IMR-90 (cell line): Measurements from ENCODE around the gene BRSK1. TPM values are rescaled to one million over a fixed set of nuclear protein-coding genes. Genes with fewer than 3 reads are reported as not detected.
A peak's percentile ranks its signal among the peaks of the same experiment; 100 is the strongest.

Experiments used
- ATAC-seq: fragments of 200-7000 bp; cut with Tn5 transposase; 2 replicates; pipeline ENCODE4 v1.9.1; 2020; ENCODE audit warnings: low read depth, mild to moderate bottlenecking, moderate library complexity
- BruUV-seq: library from RNA; stranded (reverse); fragments of 400-500 nt; replicated peaks from 2 replicates; lab custom pipeline; 2021; lab: Mats Ljungman, UMichigan
- CTCF ChIA-PET: fragments of 300-600 bp; formaldehyde crosslinking; extraction: SDS; loops from one replicate; lab custom pipeline; 2021; ENCODE audit warnings: antibody characterized with exemption; lab: Yijun Ruan, JAX
- POLR2A ChIA-PET: fragments of 300-600 bp; sonication (Branson Sonifier 250); formaldehyde crosslinking; loops from one replicate; lab custom pipeline; 2022; ENCODE audit warnings: antibody characterized with exemption; ENCODE audit not compliant: unreplicated experiment; lab: Charles Lee
- DNase-seq: peaks from one replicate; pipeline ENCODE4 v3.0.0; 2013
- H2AFZ ChIP-seq: replicated peaks from 2 replicates; pipeline ENCODE3; 2013; ENCODE audit warnings: low read length, mild to moderate bottlenecking; ENCODE audit not compliant: poor library complexity
- H2AK5ac ChIP-seq: 2 replicates; pipeline ENCODE4 v1.6.1; 2013; ENCODE audit warnings: low read depth, low read length, inconsistent platforms
- H2AK9ac ChIP-seq: replicated peaks from 2 replicates; pipeline ENCODE3; 2013; ENCODE audit warnings: mild to moderate bottlenecking, low read depth, low read length, moderate library complexity; ENCODE audit not compliant: poor library complexity
- H2BK120ac ChIP-seq: 2 replicates; pipeline ENCODE4 v1.6.1; 2013; ENCODE audit warnings: low read depth, low read length, inconsistent platforms
- H2BK15ac ChIP-seq: 3 replicates; pipeline ENCODE4 v1.6.1; 2013; ENCODE audit warnings: low read depth, low read length, inconsistent platforms
- H2BK20ac ChIP-seq: 2 replicates; pipeline ENCODE4 v1.6.1; 2013; ENCODE audit warnings: low read depth, mild to moderate bottlenecking, inconsistent platforms, low read length, moderate library complexity
- H2BK5ac ChIP-seq: 2 replicates; pipeline ENCODE4 v1.6.1; 2013; ENCODE audit warnings: mild to moderate bottlenecking, low read depth, low read length, inconsistent platforms; ENCODE audit not compliant: poor library complexity, severe bottlenecking
- H3K14ac ChIP-seq: replicated peaks from 2 replicates; pipeline ENCODE4 v1.6.1; 2013; ENCODE audit warnings: low read depth, low read length, inconsistent platforms
- H3K18ac ChIP-seq: 2 replicates; pipeline ENCODE4 v1.6.1; 2013; ENCODE audit warnings: low read depth, low read length, control low read depth
- H3K23ac ChIP-seq: 2 replicates; pipeline ENCODE4 v1.6.1; 2013; ENCODE audit warnings: low read depth, low read length, inconsistent platforms
- H3K27ac ChIP-seq: 2 replicates; pipeline ENCODE4 v1.5.1; 2013; ENCODE audit warnings: mild to moderate bottlenecking, control low read depth, low read length; ENCODE audit not compliant: insufficient read depth
- H3K27me3 ChIP-seq: 2 replicates; pipeline ENCODE4 v1.6.1; 2013; ENCODE audit warnings: low read length; ENCODE audit not compliant: control insufficient read depth, insufficient read depth
- H3K36me3 ChIP-seq: 2 replicates; pipeline ENCODE4 v1.6.1; 2013; ENCODE audit warnings: low read length, mixed read lengths; ENCODE audit not compliant: control insufficient read depth, insufficient read depth
- H3K4ac ChIP-seq: 2 replicates; pipeline ENCODE4 v1.6.1; 2013; ENCODE audit warnings: low read depth, low read length, inconsistent platforms
- H3K4me1 ChIP-seq: 2 replicates; pipeline ENCODE4 v1.6.1; 2013; ENCODE audit warnings: low read length, mixed read lengths; ENCODE audit not compliant: control insufficient read depth, insufficient read depth
- H3K4me2 ChIP-seq: 2 replicates; pipeline ENCODE4 v1.6.1; 2013; ENCODE audit warnings: low read depth, mild to moderate bottlenecking, control low read depth, low read length, moderate library complexity
- H3K4me3 ChIP-seq: 2 replicates; pipeline ENCODE4 v1.5.1; 2013; ENCODE audit warnings: low read depth, mild to moderate bottlenecking, control low read depth, low read length, moderate library complexity; ENCODE audit not compliant: insufficient read depth
- H3K56ac ChIP-seq: 2 replicates; pipeline ENCODE4 v1.6.1; 2013; ENCODE audit warnings: low read length, inconsistent platforms; ENCODE audit not compliant: insufficient read depth; ENCODE audit errors: extremely low read depth
- H3K79me1 ChIP-seq, 2 experiments: 2 replicates each; pipeline ENCODE4 v1.6.1; 2013; ENCODE audit warnings: low read length in 2 of 2, inconsistent platforms in 1 of 2, low read depth in 1 of 2
- H3K9ac ChIP-seq: 2 replicates; pipeline ENCODE4 v1.6.1; 2013; ENCODE audit warnings: low read depth, low read length, control low read depth
- H3K9me1 ChIP-seq: 2 replicates; pipeline ENCODE4 v1.6.1; 2013; ENCODE audit warnings: low read length, inconsistent platforms; ENCODE audit not compliant: insufficient read depth
- H3K9me3 ChIP-seq: 2 replicates; pipeline ENCODE4 v1.6.1; 2013; ENCODE audit warnings: low read length; ENCODE audit not compliant: control insufficient read depth, insufficient read depth
- H4K20me1 ChIP-seq: 2 replicates; pipeline ENCODE4 v1.6.1; 2013; ENCODE audit warnings: low read length, inconsistent platforms; ENCODE audit not compliant: insufficient read depth
- H4K5ac ChIP-seq: 2 replicates; pipeline ENCODE4 v1.6.1; 2013; ENCODE audit warnings: mild to moderate bottlenecking, low read depth, low read length, control low read depth
- H4K8ac ChIP-seq, 2 experiments: 2 replicates each; pipeline ENCODE4 v1.6.1; 2013; ENCODE audit warnings: low read depth in 2 of 2, low read length in 2 of 2, control low read depth in 1 of 2, inconsistent platforms in 1 of 2
- H4K91ac ChIP-seq: 2 replicates; pipeline ENCODE4 v1.6.1; 2013; ENCODE audit warnings: low read depth, low read length, inconsistent platforms; ENCODE audit not compliant: insufficient read depth
- BHLHE40 ChIP-seq: fragments of 150-350 bp; IDR thresholded peaks from 2 replicates; pipeline ENCODE4 v1.6.1; 2016; ENCODE audit warnings: mild to moderate bottlenecking, low read depth, low read length
- CTCF ChIP-seq: conservative IDR thresholded peaks from 2 replicates; pipeline ENCODE4 v1.5.1; 2012; ENCODE audit warnings: mild to moderate bottlenecking, low read depth, low read length, improper control_type of control experiment
- FOS ChIP-seq: fragments of 150-350 bp; IDR thresholded peaks from 2 replicates; pipeline ENCODE4 v1.6.1; 2016; ENCODE audit warnings: low read depth, low read length
- MAFK ChIP-seq: IDR thresholded peaks from 2 replicates; pipeline ENCODE4 v1.6.1; 2012; ENCODE audit warnings: low read depth, low read length, improper control_type of control experiment
- POLR2A ChIP-seq: IDR thresholded peaks from 2 replicates; pipeline ENCODE4 v1.6.1; 2012; ENCODE audit warnings: mild to moderate bottlenecking, low read depth, low read length
- RAD21 ChIP-seq: IDR thresholded peaks from 2 replicates; pipeline ENCODE4 v1.6.1; 2012; ENCODE audit warnings: low read length, improper control_type of control experiment
- RFX5 ChIP-seq: IDR thresholded peaks from 2 replicates; pipeline ENCODE4 v1.8.0; 2012; ENCODE audit warnings: low read depth, mild to moderate bottlenecking, low read length, moderate library complexity
- SMC3 ChIP-seq: fragments of 150-350 bp; IDR thresholded peaks from 2 replicates; pipeline ENCODE4 v1.6.1; 2016; ENCODE audit warnings: low read depth, mild to moderate bottlenecking, antibody characterized with exemption, low read length, moderate library complexity
- WGBS, 2 experiments: methylation state at CpG; one replicate each; pipeline versions ENCODE4 v1.1.5 to v1.1.7; 2013; ENCODE audit warnings: missing lambda C conversion rate in 2 of 2; ENCODE audit not compliant: insufficient read length in 1 of 2; ENCODE audit errors: extremely low coverage in 2 of 2; 5-methylcytosine and 5-hydroxymethylcytosine counted together
- dilution Hi-C: fragments of 300-500 bp; cut with HindIII; formaldehyde crosslinking; loops from one replicate; pipeline ENCODE4 v1.14.3; 2018; ENCODE audit warnings: low sequenced_read_pairs; ENCODE audit not compliant: unreplicated experiment
- in situ Hi-C: fragments of 300-500 bp; cut with MboI; formaldehyde crosslinking; loops from 3 replicates; pipeline ENCODE4 v1.14.3; 2019; ENCODE audit warnings: low sequenced_read_pairs, inconsistent platforms, mixed read lengths
- intact Hi-C: fragments of 100-400 bp; cut with micrococcal nuclease; formaldehyde crosslinking; loops from 2 replicates; pipeline ENCODE4 v1.10.0; 2022
- polyA plus RNA-seq, 3 experiments: library from polyadenylated mRNA; depleted of rRNA; stranded (reverse); fragments of >200 nt; gene quantifications; 2 replicates each; pipeline ENCODE4 v1.2.3, GENCODE V29; 2012; ENCODE audit warnings: low replicate concordance in 1 of 3
- total RNA-seq: library from RNA; depleted of rRNA; stranded (reverse); fragments of >200 nt; gene quantifications from 2 replicates; pipeline ENCODE4 v1.2.3, GENCODE V29; 2012

The BRSK1 gene
- total and polyA plus RNA-seq, 2 of the 4 experiments (the other 2 are of a cell fraction): 2.5 to 22.3 TPM

- H3K27ac ChIP-seq: peak overlapping the region; percentile 24
- ChIA-PET POLR2A (no interaction called here), CTCF (no interaction called here)
- peak overlapping the region; percentile 10 for H2BK5ac ChIP-seq
- H2BK120ac ChIP-seq: no peak overlapping the region
- H3K4me3 ChIP-seq: peak overlapping the region; percentile 58
- H2AFZ ChIP-seq: peak overlapping the region; percentile 68
- peak overlapping the region in 1 of 2 experiments; percentile 17; a peak in 1 of 4 replicates for H4K8ac ChIP-seq
- H3K4me2 ChIP-seq: peak overlapping the region; percentile 78
- H2AK5ac ChIP-seq: peak overlapping the region; percentile 51
- no peak for DNase-seq
- dilution Hi-C loops: no loop called here
- no peak overlapping the region for H3K23ac ChIP-seq
- WGBS, 2 experiments: no CpG with 5 or more reads among the region's 16 CpGs
- peak overlapping the region; percentile 57 for H2AK9ac ChIP-seq
- no TSS peak for BruUV-seq
- no peak overlapping the region for H2BK15ac ChIP-seq
- H3K18ac ChIP-seq: no peak overlapping the region
- intact Hi-C loops: loop anchor here (5.0 kb wide), 2 partner anchors 103 to 1127 kb away; partner anchors contain the start of genes LENG1 and RPL28
- in situ Hi-C loops: loop anchor here (25.0 kb wide), 1 partner anchor 353 kb away; the partner anchor contains the start of genes CCDC106, ZNF580 and ZNF581
- H3K56ac ChIP-seq: no peak overlapping the region
- H2BK20ac ChIP-seq: no peak overlapping the region
- H3K36me3 ChIP-seq: peaks cover 13% of the 10 kb centered on the region
- H3K9me3 ChIP-seq: no peaks in the 10 kb centered on the region
- TF ChIP-seq MAFK (no peak), RFX5 (no peak), POLR2A (no peak), BHLHE40 (no peak), FOS (no peak), SMC3 (no peak), CTCF (no peak), RAD21 (no peak)
- peaks cover 9% of the 10 kb centered on the region; the same call in 1 of the 2 replicates for H3K9me1 ChIP-seq
- H4K20me1 ChIP-seq: no peaks in the 10 kb centered on the region
- H3K4me1 ChIP-seq: peaks cover 17% of the 10 kb centered on the region
- peak overlapping the region; percentile 16; the same call in 1 of the 2 replicates for H4K5ac ChIP-seq
- no peak overlapping the region for H3K14ac ChIP-seq
- H3K4ac ChIP-seq: 0 out of 2 replicates have a peak overlapping the region, but pooled peaks have one; percentile 32
- H4K91ac ChIP-seq: no peak overlapping the region; the same call in 1 of the 2 replicates
- H3K9ac ChIP-seq: peak overlapping the region; percentile 79
- ATAC-seq: peak; percentile 1; the same call in 1 of the 2 replicates
- H3K27me3 ChIP-seq: no peaks in the 10 kb centered on the region
- peaks cover 3 to 35% of the 10 kb centered on the region in 2 experiments; a peak in 3 of 4 replicates for H3K79me1 ChIP-seq
These were observed 735 bp downstream of the BRSK1 start for GRCh38 chr19:55284405-55285058.
